Cardiac fibroblast (primary cell): ENCODE data around the gene TMEM259.

Experiments
- DNase-seq, 2 donors: peaks; one replicate each; pipeline versions ENCODE4 v3.0.0 to v3.0.0-alpha.2; 2010; ENCODE audit warnings: low read depth in 2 of 2
- H3K4me3 ChIP-seq, 2 donors: replicated peaks in 1 of 2; 1 replicate in 1 of 2; 2 replicates in 1 of 2; pipeline ENCODE4 v1.5.1; 2011; ENCODE audit warnings: low read depth in 2 of 2, low read length in 2 of 2, mild to moderate bottlenecking in 2 of 2, moderate library complexity in 1 of 2
- CTCF ChIP-seq: IDR thresholded peaks from one replicate; pipeline ENCODE4 v1.5.1; 2011; ENCODE audit warnings: low read depth, mild to moderate bottlenecking, low read length, inconsistent platforms

Gene TMEM259

GRCh38 chr19:980133-980998 lies 40.6 kb downstream of the TMEM259 start:
- H3K4me3 ChIP-seq: no peak overlapping the region
- TF ChIP-seq CTCF: no peak
- no peak for DNase-seq

GRCh38 chr19:979318-979741 lies 41.6 kb downstream of the TMEM259 start:
- no peak for DNase-seq
- TF ChIP-seq CTCF: no peak
- H3K4me3 ChIP-seq: no peak overlapping the region

DNA sequence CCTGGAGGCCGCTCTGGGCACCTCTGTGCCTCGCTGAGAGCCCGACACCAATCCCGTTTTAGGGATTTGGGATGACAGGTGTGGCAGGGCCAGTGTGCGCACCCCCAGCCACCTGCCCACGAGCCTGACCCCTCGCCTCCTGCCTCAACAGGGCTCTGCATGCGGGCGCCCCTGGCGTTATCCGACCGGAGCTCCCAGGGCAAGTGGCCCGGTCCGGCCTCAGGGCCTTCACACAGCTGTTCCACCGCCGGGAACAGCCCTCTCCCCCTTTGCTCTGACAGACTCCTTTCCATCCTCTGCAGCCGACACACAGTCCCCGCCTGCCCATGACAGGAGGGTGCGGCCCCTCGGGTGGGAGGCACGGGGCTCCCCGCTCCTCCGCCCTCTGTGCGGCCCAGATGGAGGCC lies 43.9 kb downstream of the TMEM259 start:
- TF ChIP-seq CTCF: no peak
- DNase-seq: no peak
- H3K4me3 ChIP-seq: no peak overlapping the region

DNA sequence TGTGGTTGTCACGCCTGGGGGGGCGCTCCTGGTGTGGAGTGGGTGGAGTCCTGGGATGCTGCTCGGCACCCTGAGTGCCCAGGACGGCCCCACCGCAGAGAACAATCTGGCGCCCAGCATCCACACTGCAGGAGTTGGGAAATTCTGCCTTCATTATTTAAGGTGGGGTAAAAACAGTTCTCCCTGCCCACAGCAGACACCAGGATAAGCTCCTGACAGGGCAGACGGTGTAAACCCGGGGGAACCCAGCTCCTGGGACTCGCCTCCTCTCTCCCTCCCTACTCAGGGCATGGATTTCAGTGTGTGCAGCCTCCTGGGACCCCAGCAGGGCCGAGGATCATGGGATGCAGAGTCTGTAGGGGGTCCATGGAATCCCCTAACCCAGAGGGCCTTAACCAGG lies 44.4 kb downstream of the TMEM259 start:
- H3K4me3 ChIP-seq: no peak overlapping the region
- TF ChIP-seq CTCF: no peak
- DNase-seq: no peak

DNA sequence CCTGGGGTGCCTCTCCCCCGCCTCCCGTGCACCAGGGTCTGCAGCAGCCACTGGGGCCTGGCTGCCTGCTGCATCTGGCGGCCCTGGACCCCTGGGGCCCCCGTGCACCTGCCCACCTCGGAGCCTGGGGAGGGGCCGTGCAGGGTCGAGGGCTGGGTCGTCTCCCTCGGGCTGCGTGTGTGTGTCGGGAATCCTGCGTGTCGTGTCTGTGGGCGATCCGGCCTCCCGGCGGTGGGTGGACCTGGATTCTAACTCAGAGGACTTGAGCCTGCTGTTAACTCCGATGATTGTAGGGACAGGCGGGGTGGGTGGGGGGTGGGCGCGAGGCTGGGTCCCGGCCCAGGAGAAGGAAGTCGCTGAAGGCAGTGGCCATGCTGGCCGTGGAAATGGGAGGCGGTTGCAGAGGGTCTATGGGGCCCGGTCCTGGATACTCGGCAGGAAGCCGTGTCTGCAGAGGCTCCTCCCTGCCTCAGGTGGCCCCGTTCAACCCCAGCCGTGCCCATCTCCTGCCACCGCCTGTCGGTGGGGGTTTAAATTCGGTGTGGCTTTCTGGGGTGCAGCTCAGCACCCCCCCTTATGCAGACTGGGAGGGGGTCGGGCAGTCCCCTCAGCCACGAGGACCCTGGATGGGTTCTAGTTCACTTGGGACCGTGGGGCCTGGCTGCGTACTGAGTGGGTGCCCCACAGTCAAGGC lies 46.2 kb downstream of the TMEM259 start:
- no peak for DNase-seq
- no peak for TF ChIP-seq CTCF
- no peak overlapping the region for H3K4me3 ChIP-seq

DNA sequence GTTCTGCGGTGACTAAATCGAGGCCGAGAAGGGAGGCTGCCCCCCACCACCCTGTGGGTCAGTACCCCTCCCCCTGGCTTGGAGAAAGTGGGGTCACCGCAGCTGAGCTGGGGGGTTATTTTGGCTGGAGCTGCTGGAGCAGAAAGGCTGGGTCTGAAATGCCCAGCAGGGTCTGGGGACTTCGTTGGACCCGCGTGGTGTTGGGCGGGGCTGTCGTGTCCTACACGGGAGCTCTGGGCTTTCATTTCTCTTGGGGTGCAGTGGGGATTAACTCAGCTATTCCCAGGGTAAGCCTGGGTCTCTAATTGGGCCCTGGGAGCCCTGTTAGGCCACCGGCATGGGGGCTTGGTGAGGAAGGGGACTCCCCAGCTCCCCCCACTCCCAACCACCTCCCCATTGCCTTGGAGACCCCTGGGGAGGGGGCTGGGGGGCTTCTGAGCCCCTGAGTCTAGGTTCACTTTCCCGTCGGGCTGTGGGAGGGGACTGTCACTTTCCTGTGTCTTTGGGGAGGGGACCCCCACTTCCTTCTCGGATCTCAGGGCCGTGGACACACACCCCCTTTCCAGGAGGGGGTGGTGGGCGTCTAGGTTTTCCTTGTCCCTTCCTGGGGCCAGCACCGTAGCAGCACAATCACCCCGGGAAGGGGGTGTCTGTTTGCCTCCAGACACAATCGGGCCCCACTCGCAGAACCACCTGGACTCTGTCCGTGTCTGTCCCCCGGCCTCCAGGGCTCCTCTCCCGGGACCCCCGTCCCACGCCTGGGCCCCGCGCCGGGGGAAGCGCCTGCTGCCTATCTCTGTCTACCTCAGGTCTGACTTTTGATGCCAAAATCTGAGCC lies 47.0 kb downstream of the TMEM259 start:
- TF ChIP-seq CTCF: no peak
- DNase-seq: no peak
- no peak overlapping the region for H3K4me3 ChIP-seq
